T47D (cell line): Measurements from ENCODE around the gene BPTF.
"Not testable (repeated sequence)": the region's sequence is repeated elsewhere in the genome, so short reads cannot be mapped to it uniquely, and the experiment has no call there.

Source experiments
- DNase-seq, 2 experiments: peaks; one replicate each; pipeline versions ENCODE4 v3.0.0 to v3.0.0-alpha.2; 2011 to 2012; ENCODE audit warnings: low read depth in 1 of 2, low spot score in 1 of 2
- JUND ChIP-seq: IDR thresholded peaks from 2 replicates; pipeline ENCODE4 v1.6.1; 2012; ENCODE audit warnings: low read depth
- in situ Hi-C: cut with HindIII; loops from 2 replicates; pipeline ENCODE4 v1.10.0; 2016; ENCODE audit warnings: low sequenced_read_pairs, low pct_unique_long_range_greater_than_20kb

The BPTF gene

GRCh38 chr17:67821871-67822367, 3.4 kb upstream of the BPTF start:
- in situ Hi-C loops, result no loop called here
- DNase-seq, result no peak

GRCh38 chr17:67825627-67826601, 611 bp downstream of the BPTF start:
- peak in 1 of 2 experiments; percentile 53 for DNase-seq
- in situ Hi-C loops, result not testable (repeated sequence)

More at GRCh38 chr17:67821871-67822367, 3.4 kb upstream of the BPTF start:
- TF ChIP-seq JUND, result no peak

GRCh38 chr17:67829331-67829730, 4.0 kb downstream of the BPTF start:
- DNase-seq, result no peak
- TF ChIP-seq JUND, result no peak
- in situ Hi-C loops, result no loop called here

DNA sequence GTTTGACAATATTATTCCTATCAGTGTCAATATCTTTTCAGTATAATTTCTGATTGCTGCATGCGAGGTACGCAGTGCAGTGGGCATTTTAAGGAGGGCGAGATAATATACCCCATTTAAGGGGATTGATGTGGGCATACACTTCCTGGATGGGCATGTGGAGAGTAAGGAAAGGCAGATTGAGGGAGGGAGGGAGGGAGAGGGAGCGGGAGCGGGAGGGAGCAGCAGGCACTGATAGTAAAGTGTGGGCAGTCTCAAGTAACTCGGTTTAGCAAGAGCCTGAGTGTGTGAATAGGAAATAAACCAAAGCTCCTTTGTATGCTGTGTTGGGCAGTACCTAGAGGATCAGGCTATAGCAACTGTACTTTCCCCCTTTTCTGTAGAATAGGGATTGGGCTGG, 5.1 kb downstream of the BPTF start:
- in situ Hi-C loops, result no loop called here
- no peak for DNase-seq
- TF ChIP-seq JUND, result no peak

GRCh38 chr17:67831268-67831667, 6.0 kb downstream of the BPTF start:
- in situ Hi-C loops, result no loop called here
- no peak for DNase-seq
- TF ChIP-seq JUND, result no peak

- DNase-seq, result no peak
- in situ Hi-C loops, result no loop called here
- TF ChIP-seq JUND, result no peak
These were observed 7.8 kb downstream of the BPTF start for GRCh38 chr17:67833134-67833533.

GRCh38 chr17:67833946-67834631, 8.8 kb downstream of the BPTF start:
- no peak for DNase-seq
- TF ChIP-seq JUND, result no peak
- in situ Hi-C loops, result no loop called here

DNA sequence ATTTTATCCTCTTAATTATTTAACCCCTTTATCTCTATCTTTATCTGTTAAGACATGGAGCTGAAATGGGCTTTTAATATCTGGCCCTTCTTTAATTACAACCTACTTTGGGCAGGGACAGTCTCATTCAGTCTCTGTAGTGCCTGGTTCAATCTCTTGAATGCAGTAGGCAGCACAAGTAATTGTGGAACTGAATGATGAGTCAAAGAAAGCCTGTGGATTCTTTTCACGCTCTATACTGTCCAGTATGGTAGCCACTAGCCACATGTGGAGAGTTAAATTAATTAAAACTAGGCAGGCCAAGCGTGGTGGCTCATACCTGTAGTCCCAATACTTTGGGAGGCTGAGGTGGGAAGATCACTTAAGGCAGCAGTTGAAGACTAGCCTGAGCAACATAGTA, 9.3 kb downstream of the BPTF start:
- in situ Hi-C loops, result no loop called here
- DNase-seq, result no peak
- no peak for TF ChIP-seq JUND

DNA sequence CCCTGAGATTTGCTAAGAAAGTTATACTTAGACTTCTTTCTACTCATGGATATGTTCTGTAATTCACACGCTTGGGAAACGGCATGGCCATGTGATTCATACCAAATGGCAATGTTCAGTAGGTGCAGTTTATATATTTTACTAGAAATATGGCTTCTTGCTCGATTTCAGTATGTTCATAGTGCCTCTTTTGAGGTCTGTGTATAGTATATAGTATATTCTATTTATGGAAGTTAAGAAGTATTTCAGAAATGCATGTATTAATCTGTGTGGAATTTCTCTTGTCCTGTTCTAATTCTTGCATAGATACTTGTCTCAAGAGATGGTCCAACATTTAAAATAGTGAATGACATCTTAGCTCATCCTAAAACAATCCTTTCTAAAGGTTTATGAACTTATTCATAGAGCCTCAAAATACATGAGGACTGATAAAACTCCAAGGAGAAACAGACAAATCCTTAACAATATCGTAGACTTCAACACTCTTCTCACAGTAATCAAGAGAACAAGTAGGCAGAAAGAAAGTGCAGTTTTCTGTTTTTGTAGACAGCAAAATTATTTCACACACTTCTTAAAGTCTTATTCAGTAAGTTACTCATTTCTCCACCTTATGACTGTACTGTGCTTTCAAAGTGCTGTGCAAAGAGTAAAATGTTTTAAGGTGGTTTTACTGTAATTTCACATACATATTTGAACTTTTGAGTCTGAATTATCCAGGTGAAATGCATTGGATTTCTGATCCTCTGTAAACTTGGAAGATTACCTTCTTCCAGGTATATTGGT, 11.1 kb downstream of the BPTF start:
- no peak for DNase-seq
- TF ChIP-seq JUND, result no peak
- in situ Hi-C loops, result no loop called here

DNA sequence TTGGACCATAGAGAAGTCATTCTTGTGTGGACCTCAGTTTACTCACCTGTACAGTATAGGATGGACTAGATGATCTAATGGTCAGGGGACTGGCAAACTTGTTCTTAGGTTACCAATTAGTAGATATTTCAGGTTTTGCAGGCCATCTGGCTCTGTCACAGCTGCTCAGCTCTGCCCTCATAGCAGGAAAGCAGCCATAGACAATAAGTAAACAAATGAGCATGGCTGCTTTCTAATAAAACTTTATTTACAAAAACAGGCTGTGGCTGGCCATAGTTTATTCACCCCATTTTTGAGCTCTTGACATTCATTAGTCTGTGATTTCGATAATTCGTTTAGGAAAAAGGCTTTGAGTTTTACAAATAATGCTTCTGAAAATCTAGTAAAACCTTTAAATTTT, 12.7 kb downstream of the BPTF start:
- in situ Hi-C loops, result no loop called here
- DNase-seq, result peak in 1 of 2 experiments; percentile 24
- no peak for TF ChIP-seq JUND

- DNase-seq, result no peak
- in situ Hi-C loops, result no loop called here
These were observed 13.2 kb downstream of the BPTF start for GRCh38 chr17:67838538-67838937.

GRCh38 chr17:67841992-67842391, 16.7 kb downstream of the BPTF start:
- no peak for TF ChIP-seq JUND
- in situ Hi-C loops, result no loop called here
- no peak for DNase-seq

More at GRCh38 chr17:67838538-67838937, 13.2 kb downstream of the BPTF start:
- no peak for TF ChIP-seq JUND
